ACHN (cell line): ENCODE results near the gene TMEM115.

Source experiments
- DNase-seq: peaks from one replicate; pipeline ENCODE4 v3.0.0-alpha.2; 2015
- in situ Hi-C: cut with HindIII; loops from 2 replicates; pipeline ENCODE4 v1.10.0; 2017; ENCODE audit warnings: low sequenced_read_pairs, low pct_ligation_motif_present, low pct_unique_long_range_greater_than_20kb

The TMEM115 gene

GRCh38 chr3:50380405-50381085 is 21.2 kb upstream of the TMEM115 start:
- in situ Hi-C loops, result no loop called here
- DNase-seq, result no peak

GRCh38 chr3:50378757-50379156 is 19.4 kb upstream of the TMEM115 start:
- in situ Hi-C loops, result no loop called here
- no peak for DNase-seq

- in situ Hi-C loops, result no loop called here
- no peak for DNase-seq
Observed at GRCh38 chr3:50378024-50378423, 18.7 kb upstream of the TMEM115 start.

GRCh38 chr3:50375258-50375931 is 16.1 kb upstream of the TMEM115 start:
- in situ Hi-C loops, result no loop called here

GRCh38 chr3:50374363-50375257 is 15.3 kb upstream of the TMEM115 start:
- no peak for DNase-seq
- in situ Hi-C loops, result no loop called here

More at GRCh38 chr3:50375258-50375931, 16.1 kb upstream of the TMEM115 start:
- DNase-seq, result no peak

GRCh38 chr3:50373146-50374051 is 14.1 kb upstream of the TMEM115 start:
- no peak for DNase-seq
- in situ Hi-C loops, result no loop called here

GRCh38 chr3:50372349-50372748 is 13.0 kb upstream of the TMEM115 start:
- in situ Hi-C loops, result no loop called here
- DNase-seq, result no peak

- DNase-seq, result no peak
- in situ Hi-C loops, result no loop called here
Observed at GRCh38 chr3:50371133-50371685, 11.9 kb upstream of the TMEM115 start.

- no peak for DNase-seq
- in situ Hi-C loops, result no loop called here
Observed at GRCh38 chr3:50370594-50370993, 11.3 kb upstream of the TMEM115 start.

- no peak for DNase-seq
- in situ Hi-C loops, result no loop called here
Observed at GRCh38 chr3:50369012-50369670, 9.8 kb upstream of the TMEM115 start.

- no peak for DNase-seq
- in situ Hi-C loops, result no loop called here
Observed at GRCh38 chr3:50365842-50366220, 6.5 kb upstream of the TMEM115 start.

- in situ Hi-C loops, result no loop called here
- peak; percentile 75 for DNase-seq
Observed at GRCh38 chr3:50365080-50365841, 5.9 kb upstream of the TMEM115 start.

- in situ Hi-C loops, result no loop called here
- no peak for DNase-seq
Observed at GRCh38 chr3:50364573-50365079, 5.3 kb upstream of the TMEM115 start.

GRCh38 chr3:50359760-50360110 is 414 bp upstream of the TMEM115 start:
- in situ Hi-C loops, result no loop called here

GRCh38 chr3:50358355-50358910 is 888 bp downstream of the TMEM115 start:
- in situ Hi-C loops, result no loop called here
- DNase-seq, result no peak

More at GRCh38 chr3:50359760-50360110, 414 bp upstream of the TMEM115 start:
- DNase-seq, result no peak

- in situ Hi-C loops, result no loop called here
- no peak for DNase-seq
Observed at GRCh38 chr3:50357481-50357880, 1.8 kb downstream of the TMEM115 start.

GRCh38 chr3:50356553-50356952 is 2.8 kb downstream of the TMEM115 start:
- in situ Hi-C loops, result no loop called here
- DNase-seq, result no peak
